Ovary (tissue), 3 donors: ENCODE results near the gene ARFGAP3.

Experiments used
- CTCF ChIP-seq, 3 donors: fragments of 450-650 bp in 2 of 3; fragments of 200-600 bp in 1 of 3; IDR thresholded peaks; one replicate each; pipeline versions ENCODE4 v1.5.1 to v1.8.0; 2016 to 2022; ENCODE audit warnings: antibody characterized with exemption in 3 of 3, mild to moderate bottlenecking in 1 of 3
- POLR2A ChIP-seq: fragments of 450-650 bp; IDR thresholded peaks from one replicate; pipeline ENCODE4 v1.6.1; 2017; ENCODE audit warnings: antibody characterized with exemption, mild to moderate bottlenecking, moderate library complexity
- donor health status: DM: no; HTN: no; CAD: no.

GRCh38 chr22:42825796-42826195 lies 31.3 kb downstream of the ARFGAP3 start:
- TF ChIP-seq CTCF (IDR thresholded peaks at IDR 0.05): no peak
- no peak for TF ChIP-seq POLR2A
